Lower leg skin (tissue), 4 donors: ENCODE results near the gene SH3TC2. TPM values are rescaled to one million over a fixed set of nuclear protein-coding genes. Genes with fewer than 3 reads are reported as not detected.

ENCODE experiments used
- DNase-seq, 2 donors: peaks; one replicate each; pipeline ENCODE4 v3.0.0-alpha.2; 2019; ENCODE audit warnings: low spot score in 2 of 2
- H3K4me3 ChIP-seq: fragments of 200-600 bp; sonication (generic); 2 replicates; pipeline ENCODE4 v1.5.1; 2017; ENCODE audit warnings: mild to moderate bottlenecking, low read depth; ENCODE audit not compliant: poor library complexity, severe bottlenecking
- CTCF ChIP-seq, 3 donors: fragments of 450-650 bp; IDR thresholded peaks; one replicate each; pipeline ENCODE4 v1.5.1; 2016; ENCODE audit warnings: antibody characterized with exemption in 3 of 3, mild to moderate bottlenecking in 3 of 3, moderate library complexity in 2 of 3
- POLR2A ChIP-seq, 2 donors: fragments of 450-650 bp; IDR thresholded peaks; one replicate each; pipeline ENCODE4 v1.6.1; 2016 to 2017; ENCODE audit warnings: antibody characterized with exemption in 2 of 2, mild to moderate bottlenecking in 1 of 2, moderate library complexity in 1 of 2
- WGBS, 2 donors: methylation state at CpG; one replicate each; pipeline ENCODE4 v1.1.5; 2018; 5-methylcytosine and 5-hydroxymethylcytosine counted together
- intact Hi-C: fragments of 100-400 bp; cut with DNase I; formaldehyde crosslinking; loops from one replicate; pipeline ENCODE4 v1.15.0; 2023; ENCODE audit warnings: low total_unique reads
- total RNA-seq, 4 donors: library from RNA; depleted of rRNA; stranded (reverse); fragments of >200 nt; gene quantifications; one replicate each; pipeline ENCODE4 v1.1.0, GENCODE V29; 2016

SH3TC2 gene
- total RNA-seq, 4 donors from 2014 or later = 0.80 to 3.7 (median 2.0) TPM

- TF ChIP-seq POLR2A (IDR thresholded peaks at IDR 0.05) (no peak), CTCF (IDR thresholded peaks at IDR 0.05) (no peak)
- intact Hi-C loops = no loop called here
- no peak overlapping the region for H3K4me3 ChIP-seq
- 67 to 69% methylated on average over 2 of the region's 2 CpGs for WGBS, 2 donors
- no peak for DNase-seq
These were observed 32.1 kb upstream of the SH3TC2 start for GRCh38 chr5:149094996-149095395.

GRCh38 chr5:149093625-149094024 lies 30.8 kb upstream of the SH3TC2 start:
- intact Hi-C loops = no loop called here

GRCh38 chr5:149089796-149090195 lies 26.9 kb upstream of the SH3TC2 start:
- intact Hi-C loops = no loop called here
- no peak overlapping the region for H3K4me3 ChIP-seq
- no peak for DNase-seq
- 67 to 69% methylated on average over 2 of the region's 2 CpGs for WGBS, 2 donors
- TF ChIP-seq CTCF (IDR thresholded peaks at IDR 0.05) (no peak), POLR2A (IDR thresholded peaks at IDR 0.05) (no peak)

More at GRCh38 chr5:149093625-149094024, 30.8 kb upstream of the SH3TC2 start:
- H3K4me3 ChIP-seq = no peak overlapping the region
- TF ChIP-seq POLR2A (IDR thresholded peaks at IDR 0.05) (no peak), CTCF (IDR thresholded peaks at IDR 0.05) (no peak)
- 43 to 50% methylated on average over 2 of the region's 2 CpGs for WGBS, 2 donors
- DNase-seq = no peak

- no peak for DNase-seq
- intact Hi-C loops = no loop called here
- TF ChIP-seq POLR2A (IDR thresholded peaks at IDR 0.05) = no peak
- TF ChIP-seq CTCF (IDR thresholded peaks at IDR 0.05) = no peak
- WGBS, 2 donors = 89 to 91% methylated on average over 3 of the region's 3 CpGs
- H3K4me3 ChIP-seq = no peak overlapping the region
These were observed 25.8 kb upstream of the SH3TC2 start for GRCh38 chr5:149088686-149089085.

- intact Hi-C loops = no loop called here
- DNase-seq = no peak
These were observed 21.0 kb upstream of the SH3TC2 start for GRCh38 chr5:149083846-149084245.

More at GRCh38 chr5:149083846-149084245, 21.0 kb upstream of the SH3TC2 start:
- 67 to 82% methylated on average over 5 of the region's 5 CpGs for WGBS, 2 donors
- TF ChIP-seq POLR2A (IDR thresholded peaks at IDR 0.05) (no peak), CTCF (IDR thresholded peaks at IDR 0.05) (no peak)
- no peak overlapping the region for H3K4me3 ChIP-seq
